Measurements from ENCODE around the gene GALNT9.

- no peak for TF ChIP-seq POLR2AphosphoS5 (IDR thresholded peaks at IDR 0.05)
- TF ChIP-seq, protein P1, sequence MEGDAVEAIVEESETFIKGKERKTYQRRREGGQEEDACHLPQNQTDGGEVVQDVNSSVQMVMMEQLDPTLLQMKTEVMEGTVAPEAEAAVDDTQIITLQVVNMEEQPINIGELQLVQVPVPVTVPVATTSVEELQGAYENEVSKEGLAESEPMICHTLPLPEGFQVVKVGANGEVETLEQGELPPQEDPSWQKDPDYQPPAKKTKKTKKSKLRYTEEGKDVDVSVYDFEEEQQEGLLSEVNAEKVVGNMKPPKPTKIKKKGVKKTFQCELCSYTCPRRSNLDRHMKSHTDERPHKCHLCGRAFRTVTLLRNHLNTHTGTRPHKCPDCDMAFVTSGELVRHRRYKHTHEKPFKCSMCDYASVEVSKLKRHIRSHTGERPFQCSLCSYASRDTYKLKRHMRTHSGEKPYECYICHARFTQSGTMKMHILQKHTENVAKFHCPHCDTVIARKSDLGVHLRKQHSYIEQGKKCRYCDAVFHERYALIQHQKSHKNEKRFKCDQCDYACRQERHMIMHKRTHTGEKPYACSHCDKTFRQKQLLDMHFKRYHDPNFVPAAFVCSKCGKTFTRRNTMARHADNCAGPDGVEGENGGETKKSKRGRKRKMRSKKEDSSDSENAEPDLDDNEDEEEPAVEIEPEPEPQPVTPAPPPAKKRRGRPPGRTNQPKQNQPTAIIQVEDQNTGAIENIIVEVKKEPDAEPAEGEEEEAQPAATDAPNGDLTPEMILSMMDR (IDR thresholded peaks at IDR 0.05): no peak
- TF ChIP-seq POLR2A (IDR thresholded peaks at IDR 0.05; ENCODE audit: low read depth): no peak
Measured at GRCh38 chr12:132257955-132258490, 71.4 kb downstream of the GALNT9 start.
